AG04450 (cell line): ENCODE results near the gene TBX21. TPM values are rescaled to one million over a fixed set of nuclear protein-coding genes. Genes with fewer than 3 reads are reported as not detected.

Source experiments
- CTCF ChIA-PET: fragments of 300-600, 350-600 bp; formaldehyde crosslinking; extraction: SDS; loops from one replicate; lab custom pipeline; 2022; ENCODE audit warnings: antibody characterized with exemption, inconsistent platforms; lab: Charles Lee
- POLR2A ChIA-PET: fragments of 350-600 bp; formaldehyde crosslinking; extraction: SDS; loops from one replicate; lab custom pipeline; 2021; ENCODE audit warnings: antibody characterized with exemption, inconsistent platforms; lab: Yijun Ruan, JAX
- DNase-seq: peaks from one replicate; pipeline ENCODE4 v3.0.0-alpha.2; 2011; ENCODE audit warnings: low read depth, low spot score
- H3K27ac ChIP-seq: one replicate; pipeline ENCODE4 v1.5.1; 2012; ENCODE audit warnings: low read depth, low read length, control low read depth
- H3K27me3 ChIP-seq: one replicate; pipeline ENCODE4 v1.6.0; 2012; ENCODE audit warnings: low read length; ENCODE audit not compliant: control insufficient read depth, insufficient read depth
- H3K4me3 ChIP-seq: 2 replicates; pipeline ENCODE4 v1.5.1; 2011; ENCODE audit warnings: mild to moderate bottlenecking, low read depth, low read length, control low read depth
- H3K9me3 ChIP-seq: 2 replicates; pipeline ENCODE4 v1.5.1; 2012; ENCODE audit warnings: low read length; ENCODE audit not compliant: control insufficient read depth, insufficient read depth
- CTCF ChIP-seq: IDR thresholded peaks from 2 replicates; pipeline ENCODE4 v1.5.1; 2011; ENCODE audit warnings: low read depth, low read length, control low read depth, inconsistent platforms
- polyA plus RNA-seq: library from polyadenylated mRNA; depleted of rRNA; stranded (reverse); fragments of >200 nt; gene quantifications from 2 replicates; pipeline ENCODE4 v1.2.3, GENCODE V29; 2011

The TBX21 gene
- polyA plus RNA-seq, 1 experiment: not detected

GRCh38 chr17:47714773-47715396 is 18.2 kb upstream of the TBX21 start:
- no peak for DNase-seq
- H3K27me3 ChIP-seq: peaks cover 68% of the 10 kb centered on the region
- POLR2A ChIA-PET: no interaction called here

GRCh38 chr17:47715669-47716325 is 17.2 kb upstream of the TBX21 start:
- TF ChIP-seq CTCF: no peak
- Histone ChIP-seq H3K9me3 (no peaks in the 10 kb centered on the region; the same call in 1 of the 2 replicates), H3K27me3 (peaks cover 75% of the 10 kb centered on the region), H3K27ac (no peak overlapping the region), H3K4me3 (no peak overlapping the region)
- POLR2A ChIA-PET: no interaction called here
- no peak for DNase-seq
- CTCF ChIA-PET: interaction anchor here (0.6 kb wide), 1 partner anchor 175 kb away, joined by 3 read pairs; no protein-coding TSS in a partner anchor

More at GRCh38 chr17:47714773-47715396, 18.2 kb upstream of the TBX21 start:
- no peak for TF ChIP-seq CTCF
- no peak overlapping the region for H3K27ac ChIP-seq
- no peak overlapping the region for H3K4me3 ChIP-seq
- no peaks in the 10 kb centered on the region; the same call in 1 of the 2 replicates for H3K9me3 ChIP-seq
- CTCF ChIA-PET: interaction anchor here (0.6 kb wide), 1 partner anchor 176 kb away, joined by 3 read pairs; no protein-coding TSS in a partner anchor

- CTCF ChIA-PET: no interaction called here
- H3K4me3 ChIP-seq: no peak overlapping the region
- no peak overlapping the region for H3K27ac ChIP-seq
- no peaks in the 10 kb centered on the region; the same call in 1 of the 2 replicates for H3K9me3 ChIP-seq
- POLR2A ChIA-PET: no interaction called here
- DNase-seq: no peak
- TF ChIP-seq CTCF: no peak
- peaks cover 81% of the 10 kb centered on the region for H3K27me3 ChIP-seq
Measured at GRCh38 chr17:47716375-47716774, 16.7 kb upstream of the TBX21 start.

- POLR2A ChIA-PET: no interaction called here
- Histone ChIP-seq H3K4me3 (no peak overlapping the region), H3K27ac (no peak overlapping the region), H3K9me3 (no peaks in the 10 kb centered on the region; the same call in 1 of the 2 replicates), H3K27me3 (peaks cover 83% of the 10 kb centered on the region)
- CTCF ChIA-PET: no interaction called here
- DNase-seq: no peak
- TF ChIP-seq CTCF: peak; percentile 42
Measured at GRCh38 chr17:47717261-47717697, 15.8 kb upstream of the TBX21 start.
